ENCODE data around the gene NUP160.
"Not testable (repeated sequence)": the region's sequence is repeated elsewhere in the genome, so short reads cannot be mapped to it uniquely, and the experiment has no call there.

Gene NUP160

GRCh38 chr11:47847892-47848699 lies at the start of gene NUP160:
Gene NUP160, minus strand, starts transcription at chr11:47848350. Its CDS starts 32 bp downstream, at chr11:47848318.
- DNase-seq (ENCODE audit: low spot score) = peak; percentile 85

- DNase-seq (ENCODE audit: low spot score) = no peak
Observed at GRCh38 chr11:47896199-47896598, 48.0 kb upstream of the NUP160 start.

GRCh38 chr11:47895035-47895434 lies 46.9 kb upstream of the NUP160 start:
- no peak for DNase-seq (ENCODE audit: low spot score)

- not testable (repeated sequence) for DNase-seq (ENCODE audit: low spot score)
Observed at GRCh38 chr11:47892546-47893276, 44.6 kb upstream of the NUP160 start.

- DNase-seq (ENCODE audit: low spot score) = no peak
Observed at GRCh38 chr11:47891886-47892285, 43.7 kb upstream of the NUP160 start.

GRCh38 chr11:47889714-47890441 lies 41.7 kb upstream of the NUP160 start:
- no peak for DNase-seq (ENCODE audit: low spot score)

GRCh38 chr11:47887910-47888569 lies 39.9 kb upstream of the NUP160 start:
- no peak for DNase-seq (ENCODE audit: low spot score)

- no peak for DNase-seq (ENCODE audit: low spot score)
Observed at GRCh38 chr11:47886096-47886495, 37.9 kb upstream of the NUP160 start.

GRCh38 chr11:47882437-47882836 lies 34.3 kb upstream of the NUP160 start:
- not testable (repeated sequence) for DNase-seq (ENCODE audit: low spot score)

- DNase-seq (ENCODE audit: low spot score) = no peak
Observed at GRCh38 chr11:47881145-47881544, 33.0 kb upstream of the NUP160 start.

GRCh38 chr11:47879259-47880158 lies 31.4 kb upstream of the NUP160 start:
- no peak for DNase-seq (ENCODE audit: low spot score)

GRCh38 chr11:47875858-47876257 lies 27.7 kb upstream of the NUP160 start:
- not testable (repeated sequence) for DNase-seq (ENCODE audit: low spot score)

- no peak for DNase-seq (ENCODE audit: low spot score)
Observed at GRCh38 chr11:47870404-47870803, 22.3 kb upstream of the NUP160 start.

- peak; percentile 27 for DNase-seq (ENCODE audit: low spot score)
Observed at GRCh38 chr11:47869544-47870393, 21.6 kb upstream of the NUP160 start.

GRCh38 chr11:47867823-47868222 lies 19.7 kb upstream of the NUP160 start:
- no peak for DNase-seq (ENCODE audit: low spot score)

GRCh38 chr11:47866892-47867291 lies 18.7 kb upstream of the NUP160 start:
- DNase-seq (ENCODE audit: low spot score) = not testable (repeated sequence)

- DNase-seq (ENCODE audit: low spot score) = no peak
Observed at GRCh38 chr11:47864901-47865300, 16.8 kb upstream of the NUP160 start.

GRCh38 chr11:47863898-47864430 lies 15.8 kb upstream of the NUP160 start:
- DNase-seq (ENCODE audit: low spot score) = no peak

GRCh38 chr11:47863189-47863897 lies 15.2 kb upstream of the NUP160 start:
- DNase-seq (ENCODE audit: low spot score) = peak; percentile 45
